A549 (cell line): ENCODE measurements around the gene CYP24A1. TPM values are rescaled to one million over a fixed set of nuclear protein-coding genes. Genes with fewer than 3 reads are reported as not detected.
A peak's percentile ranks its signal among the peaks of the same experiment; 100 is the strongest.

Source experiments
- ATAC-seq, 2 experiments: fragments of 200-7000 bp in 1 of 2; fragments of >200 bp in 1 of 2; cut with Nextera tagmentation in 1 of 2; cut with Tn5 transposase in 1 of 2; 3 replicates each; pipeline versions ENCODE4 v1.8.0 to v1.9.1; 2018 to 2020; ENCODE audit warnings: mild to moderate bottlenecking in 1 of 2, moderate library complexity in 1 of 2
- CTCF ChIA-PET: fragments of 300-600 bp; sonication (Branson Sonifier 250); formaldehyde crosslinking; extraction: SDS; loops from one replicate; lab custom pipeline; 2021; ENCODE audit warnings: antibody characterized with exemption, inconsistent platforms; lab: Yijun Ruan, JAX
- POLR2A ChIA-PET: fragments of 350-600 bp; formaldehyde crosslinking; extraction: SDS; loops from one replicate; lab custom pipeline; 2021; ENCODE audit warnings: antibody characterized with exemption, inconsistent platforms; lab: Yijun Ruan, JAX
- DNase-seq, 2 experiments: peaks; one replicate each; pipeline versions ENCODE4 v3.0.0 to v3.0.0-alpha.2; 2011 to 2016; ENCODE audit warnings: low read depth in 1 of 2, low spot score in 1 of 2
- FAIRE-seq: peaks from 2 replicates; lab custom pipeline; 2011; peaks lifted over from hg19 to GRCh38; lab: Jason Lieb, UNC
- H3K27ac ChIP-seq, 2 experiments: fragments of >200 bp; sonication (Bioruptor Twin); formaldehyde crosslinking; 3 replicates each; pipeline ENCODE4 v1.5.1; 2016 to 2017
- H3K4me1 ChIP-seq: fragments of >200 bp; sonication (Bioruptor Twin); formaldehyde crosslinking; 3 replicates; pipeline ENCODE4 v1.6.1; 2016
- H3K4me2 ChIP-seq: fragments of >200 bp; sonication (Bioruptor Twin); formaldehyde crosslinking; 3 replicates; pipeline ENCODE4 v1.6.1; 2016
- H3K4me3 ChIP-seq: fragments of >200 bp; sonication (Bioruptor Twin); formaldehyde crosslinking; 3 replicates; pipeline ENCODE4 v1.5.1; 2016
- H3K9me3 ChIP-seq: fragments of >200 bp; sonication (Bioruptor Twin); formaldehyde crosslinking; 3 replicates; pipeline ENCODE4 v1.6.1; 2016
- ATOH8 ChIP-seq: fragments of 250-450 bp; sonication (Bioruptor Pico); IDR thresholded peaks from 2 replicates; pipeline ENCODE4 v1.5.0; 2020; ENCODE audit warnings: low read depth, mild to moderate bottlenecking, moderate library complexity
- BCL3 ChIP-seq: fragments of >200 bp; sonication (Bioruptor Twin); formaldehyde crosslinking; IDR thresholded peaks from 3 replicates; pipeline ENCODE4 v1.6.1; 2016
- CEBPB ChIP-seq, 2 experiments: fragments of >200 bp in 1 of 2; sonication (Bioruptor Twin) in 1 of 2; formaldehyde crosslinking in 1 of 2; IDR thresholded peaks; 2 replicates each; pipeline ENCODE4 v1.6.1; 2012 to 2016
- EHMT2 ChIP-seq: fragments of 200-600 bp; sonication (generic); IDR thresholded peaks from 2 replicates; pipeline ENCODE4 v1.6.1; 2016; ENCODE audit warnings: antibody characterized with exemption, low read depth, mild to moderate bottlenecking, moderate library complexity
- EP300 ChIP-seq, 2 experiments: fragments of >200 bp; sonication (Bioruptor Twin); formaldehyde crosslinking; IDR thresholded peaks; 2 replicates in 1 of 2; 3 replicates in 1 of 2; pipeline ENCODE4 v1.6.1; 2016 to 2017
- FOSL2 ChIP-seq, 2 experiments: fragments of 450-650 bp in 1 of 2; fragments of >200 bp in 1 of 2; sonication (Bioruptor Twin) in 1 of 2; formaldehyde crosslinking; IDR thresholded peaks; 2 replicates each; pipeline versions ENCODE4 v1.5.0 to v1.6.1; 2016 to 2020; ENCODE audit warnings: mild to moderate bottlenecking in 1 of 2, moderate library complexity in 1 of 2
- FOXS1 ChIP-seq: fragments of 250-450 bp; sonication (Bioruptor Pico); IDR thresholded peaks from 2 replicates; pipeline ENCODE4 v1.5.0; 2020; ENCODE audit warnings: mild to moderate bottlenecking, moderate library complexity
- GATA3 ChIP-seq: IDR thresholded peaks from 2 replicates; pipeline ENCODE4 v1.6.1; 2012; ENCODE audit warnings: borderline replicate concordance
- HOXB13 ChIP-seq: fragments of 250-450 bp; sonication (Bioruptor Pico); IDR thresholded peaks from 2 replicates; pipeline ENCODE4 v1.5.0; 2020; ENCODE audit warnings: low read depth, mild to moderate bottlenecking, moderate library complexity
- HOXB5 ChIP-seq: fragments of 250-450 bp; sonication (Bioruptor Pico); IDR thresholded peaks from 2 replicates; pipeline ENCODE4 v1.5.0; 2020; ENCODE audit warnings: mild to moderate bottlenecking, moderate library complexity
- JUN ChIP-seq, 2 experiments: fragments of >200 bp; sonication (Bioruptor Twin); formaldehyde crosslinking; IDR thresholded peaks; 2 replicates in 1 of 2; 3 replicates in 1 of 2; pipeline ENCODE4 v1.6.1; 2016 to 2017
- JUNB ChIP-seq: fragments of >200 bp; sonication (Bioruptor Twin); formaldehyde crosslinking; IDR thresholded peaks from 2 replicates; pipeline ENCODE4 v1.6.1; 2016
- MAFK ChIP-seq: fragments of 450-650 bp; IDR thresholded peaks from 2 replicates; pipeline ENCODE4 v1.6.1; 2014; ENCODE audit not compliant: partially characterized antibody
- MAX ChIP-seq: IDR thresholded peaks from 2 replicates; pipeline ENCODE4 v1.6.1; 2012
- MYC ChIP-seq: IDR thresholded peaks from 2 replicates; pipeline ENCODE4 v1.6.1; 2012; ENCODE audit warnings: mild to moderate bottlenecking, inconsistent platforms, low read length, improper control_type of control experiment, borderline replicate concordance
- NFE2L2 ChIP-seq: fragments of 150-350 bp; conservative IDR thresholded peaks from 2 replicates; pipeline ENCODE4 v1.6.1; 2014; ENCODE audit warnings: low read length
- PBX3 ChIP-seq: IDR thresholded peaks from 2 replicates; pipeline ENCODE4 v1.6.1; 2012
- PHF8 ChIP-seq: fragments of 200-600 bp; sonication (generic); IDR thresholded peaks from 2 replicates; pipeline ENCODE4 v1.6.1; 2016; ENCODE audit warnings: low read depth, mild to moderate bottlenecking, antibody characterized with exemption, moderate library complexity, borderline replicate concordance
- RARB ChIP-seq: fragments of 250-450 bp; sonication (Bioruptor Pico); IDR thresholded peaks from 2 replicates; pipeline ENCODE4 v1.8.0; 2021; ENCODE audit warnings: mild to moderate bottlenecking, moderate library complexity
- ZFP36 ChIP-seq: fragments of 450-650 bp; IDR thresholded peaks from 2 replicates; pipeline ENCODE4 v1.6.1; 2014; ENCODE audit warnings: borderline replicate concordance; ENCODE audit not compliant: partially characterized antibody
- ZNF302 ChIP-seq: fragments of 250-450 bp; sonication (Bioruptor Pico); IDR thresholded peaks from 2 replicates; pipeline ENCODE4 v1.9.0; 2021; ENCODE audit warnings: inconsistent platforms, mild to moderate bottlenecking, moderate library complexity
- WGBS: methylation state at CpG from one replicate; pipeline ENCODE4 v1.1.6; 2017; ENCODE audit errors: missing lambda C conversion rate; 5-methylcytosine and 5-hydroxymethylcytosine counted together
- polyA plus RNA-seq, 4 experiments: library from polyadenylated mRNA; depleted of rRNA in 3 of 4; stranded (reverse); fragments of >200 nt; fragmentation: RNase III in 1 of 4; extraction: RNeasy Plus Mini Kit Qiagen cat#74134 plus additional on column Dnase treatment in 1 of 4; gene quantifications; 2 replicates in 3 of 4; 3 replicates in 1 of 4; pipeline ENCODE4 v1.2.3, GENCODE V29; 2011 to 2017
- TF ChIP-seq, protein P1 (sequence below): IDR thresholded peaks from 2 replicates; pipeline ENCODE4 v1.6.1; 2012; ENCODE audit warnings: low read depth, borderline replicate concordance

Gene CYP24A1
- polyA plus RNA-seq, 2 of the 4 experiments (the other 2 are of a cell fraction): 722 to 1,617 TPM

DNA sequence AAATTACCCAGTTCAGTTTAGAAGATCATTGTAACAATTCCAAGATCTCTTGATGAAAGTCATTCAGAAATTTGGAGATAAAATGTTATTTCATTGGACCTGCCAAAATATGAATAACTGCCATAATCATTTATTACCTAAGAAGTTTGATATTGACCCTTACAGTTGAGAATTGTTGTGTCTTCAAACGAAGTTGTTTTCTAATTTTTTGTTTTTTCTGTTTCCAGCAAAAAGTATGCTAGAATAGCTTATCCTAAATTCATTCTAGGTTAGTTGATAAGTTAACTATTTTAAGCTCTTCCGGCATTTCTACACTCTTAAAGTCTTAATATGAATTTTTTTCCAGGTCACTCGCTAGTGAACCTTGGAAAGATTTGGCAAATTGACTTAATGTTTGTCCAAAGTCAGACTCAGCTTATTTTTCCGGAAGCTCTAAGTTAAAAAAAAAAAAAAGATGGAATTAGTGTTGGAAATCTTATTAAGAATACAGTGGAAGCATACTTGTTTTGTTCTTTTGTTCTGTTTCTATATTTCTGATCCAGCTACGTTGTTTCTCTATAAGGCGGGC is 28.9 kb downstream of the CYP24A1 start:
- Histone ChIP-seq H3K4me1 (peaks cover 65% of the 10 kb centered on the region), H3K27ac (peak overlapping the region in 1 of 2 experiments; percentile 65; a peak in 4 of 6 replicates), H3K4me2 (no peak overlapping the region), H3K4me3 (no peak overlapping the region), H3K9me3 (peaks cover 8% of the 10 kb centered on the region)
- 91% methylated on average over 6 of the region's 6 CpGs for WGBS
- no peak for DNase-seq
- POLR2A ChIA-PET: no interaction called here
- CTCF ChIA-PET: interaction anchor here (1.0 to 1.4 kb wide), 3 partner anchors 10 to 41 kb away, joined by 3 read pairs; no protein-coding TSS in a partner anchor
- ATAC-seq: no peak
- TF ChIP-seq ZNF302 (CRISPR knock-in tag): no peak
- no peak for TF ChIP-seq ZFP36
- TF ChIP-seq CEBPB (IDR thresholded peaks at IDR 0.05): no peak
- no peak for TF ChIP-seq NFE2L2
- no peak for TF ChIP-seq BCL3
- TF ChIP-seq PHF8: no peak
- no peak for TF ChIP-seq EHMT2
- TF ChIP-seq PBX3: no peak
- TF ChIP-seq MAFK: no peak
- TF ChIP-seq MYC: no peak
- TF ChIP-seq, all 56 proteins: peak for 0
- FAIRE-seq: no peak

GRCh38 chr20:54140927-54141566 is 32.7 kb downstream of the CYP24A1 start:
- TF ChIP-seq MAX: peak; percentile 62
- TF ChIP-seq BCL3: peak; percentile 28; the same call in 1 of the 3 replicates
- peak; percentile 75 for TF ChIP-seq JUNB
- TF ChIP-seq FOXS1 (CRISPR knock-in tag): peak; percentile 17; the same call in 1 of the 2 replicates
- TF ChIP-seq RARB (CRISPR knock-in tag): peak; percentile 72
- 0 out of 2 replicates have a peak, but pooled peaks have one; percentile 21 for TF ChIP-seq HOXB5 (CRISPR knock-in tag)
- TF ChIP-seq, protein P1, sequence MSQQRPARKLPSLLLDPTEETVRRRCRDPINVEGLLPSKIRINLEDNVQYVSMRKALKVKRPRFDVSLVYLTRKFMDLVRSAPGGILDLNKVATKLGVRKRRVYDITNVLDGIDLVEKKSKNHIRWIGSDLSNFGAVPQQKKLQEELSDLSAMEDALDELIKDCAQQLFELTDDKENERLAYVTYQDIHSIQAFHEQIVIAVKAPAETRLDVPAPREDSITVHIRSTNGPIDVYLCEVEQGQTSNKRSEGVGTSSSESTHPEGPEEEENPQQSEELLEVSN: no peak
- peak; percentile 56; the same call in 1 of the 2 replicates for TF ChIP-seq HOXB13 (CRISPR knock-in tag)
- peak; percentile 52; the same call in 1 of the 2 replicates for TF ChIP-seq FOSL2 (IDR thresholded peaks at IDR 0.05)
- TF ChIP-seq FOSL2 (CRISPR knock-in tag; IDR thresholded peaks at IDR 0.05): peak; percentile 78
- peak; percentile 49 to 93; a peak in 3 of 4 replicates for TF ChIP-seq CEBPB (IDR thresholded peaks at IDR 0.05)
- TF ChIP-seq EP300 (IDR thresholded peaks at IDR 0.05): peak; percentile 73 to 93; a peak in 4 of 5 replicates
- peak; percentile 97 for TF ChIP-seq GATA3
- no peak for TF ChIP-seq ATOH8 (CRISPR knock-in tag)
- TF ChIP-seq JUN (IDR thresholded peaks at IDR 0.05): peak in 1 of 2 experiments; percentile 84; a peak in 4 of 5 replicates
- TF ChIP-seq EHMT2: no peak
- TF ChIP-seq MAFK: no peak
- 17% methylated on average over 6 of the region's 6 CpGs for WGBS
- ChIA-PET POLR2A (interaction anchor here (0.9 to 1.6 kb wide), 5 partner anchors 8 to 31 kb away, joined by 3 to 5 read pairs (median 3); no protein-coding TSS in a partner anchor), CTCF (interaction anchor here (1.0 to 3.6 kb wide), 5 partner anchors 9 to 59 kb away, joined by 3 to 22 read pairs (median 5); no protein-coding TSS in a partner anchor)
- peak overlapping the region; percentile 13; the same call in 2 of the 3 replicates for H3K4me2 ChIP-seq
- DNase-seq: peak in 1 of 2 experiments; percentile 78
- peaks cover 27% of the 10 kb centered on the region for H3K9me3 ChIP-seq
- peak; percentile 96 for FAIRE-seq
- peak overlapping the region; percentile 75 to 88 for H3K27ac ChIP-seq
- ATAC-seq: peak; percentile 56 to 67; a peak in 5 of 6 replicates
- H3K4me1 ChIP-seq: peaks cover 53% of the 10 kb centered on the region
- H3K4me3 ChIP-seq: no peak overlapping the region
